Sigmoid colon (tissue), 4 donors: ENCODE results near the gene CBFA2T2.

Source experiments
- EP300 ChIP-seq, 4 donors: sonication (generic); formaldehyde crosslinking; IDR thresholded peaks; one replicate each; pipeline ENCODE4 v1.6.1; 2017; ENCODE audit warnings: antibody characterized with exemption in 4 of 4
- POLR2A ChIP-seq, 2 donors: fragments of 450-650 bp; IDR thresholded peaks; one replicate each; pipeline ENCODE4 v1.6.1; 2016; ENCODE audit warnings: antibody characterized with exemption in 2 of 2, mild to moderate bottlenecking in 2 of 2, moderate library complexity in 2 of 2
- TF ChIP-seq, protein P1 (sequence below), 4 experiments: fragments of 450-650 bp in 3 of 4; fragments of 200-600 bp in 1 of 4; IDR thresholded peaks; one replicate each; pipeline ENCODE4 v1.5.1; 2016 to 2019; ENCODE audit warnings: antibody characterized with exemption in 4 of 4, mild to moderate bottlenecking in 3 of 4, moderate library complexity in 2 of 4

DNA sequence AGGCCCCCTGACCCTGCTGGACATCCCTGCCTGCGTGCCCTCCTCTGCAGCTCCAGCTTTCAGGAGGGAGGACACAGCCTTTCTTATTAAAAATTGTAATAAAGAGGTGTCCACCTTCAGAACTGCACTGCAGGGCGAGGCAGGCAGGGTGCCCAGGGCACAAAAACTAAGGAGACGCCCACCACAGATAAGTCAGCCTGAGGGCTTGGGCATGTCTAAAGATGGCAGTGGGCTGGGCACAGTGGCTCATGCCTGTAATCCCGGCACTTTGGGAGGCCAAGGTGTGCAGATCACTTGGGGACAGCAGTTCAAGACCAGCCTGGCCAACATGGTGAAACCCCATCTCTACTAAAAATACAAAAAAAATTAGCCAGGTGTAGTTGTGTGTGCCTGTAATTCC lies 165.3 kb downstream of the CBFA2T2 start:
- TF ChIP-seq, protein P1, sequence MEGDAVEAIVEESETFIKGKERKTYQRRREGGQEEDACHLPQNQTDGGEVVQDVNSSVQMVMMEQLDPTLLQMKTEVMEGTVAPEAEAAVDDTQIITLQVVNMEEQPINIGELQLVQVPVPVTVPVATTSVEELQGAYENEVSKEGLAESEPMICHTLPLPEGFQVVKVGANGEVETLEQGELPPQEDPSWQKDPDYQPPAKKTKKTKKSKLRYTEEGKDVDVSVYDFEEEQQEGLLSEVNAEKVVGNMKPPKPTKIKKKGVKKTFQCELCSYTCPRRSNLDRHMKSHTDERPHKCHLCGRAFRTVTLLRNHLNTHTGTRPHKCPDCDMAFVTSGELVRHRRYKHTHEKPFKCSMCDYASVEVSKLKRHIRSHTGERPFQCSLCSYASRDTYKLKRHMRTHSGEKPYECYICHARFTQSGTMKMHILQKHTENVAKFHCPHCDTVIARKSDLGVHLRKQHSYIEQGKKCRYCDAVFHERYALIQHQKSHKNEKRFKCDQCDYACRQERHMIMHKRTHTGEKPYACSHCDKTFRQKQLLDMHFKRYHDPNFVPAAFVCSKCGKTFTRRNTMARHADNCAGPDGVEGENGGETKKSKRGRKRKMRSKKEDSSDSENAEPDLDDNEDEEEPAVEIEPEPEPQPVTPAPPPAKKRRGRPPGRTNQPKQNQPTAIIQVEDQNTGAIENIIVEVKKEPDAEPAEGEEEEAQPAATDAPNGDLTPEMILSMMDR (IDR thresholded peaks at IDR 0.05): no peak
- TF ChIP-seq POLR2A (IDR thresholded peaks at IDR 0.05): no peak
- TF ChIP-seq EP300 (IDR thresholded peaks at IDR 0.05): no peak
